ENCODE results near the gene TSPEAR. TPM values are rescaled to one million over a fixed set of nuclear protein-coding genes. Genes with fewer than 3 reads are reported as not detected.

Gene TSPEAR
- total RNA-seq, 1 experiment from 2014 or later, result 2.1 TPM

GRCh38 chr21:44737706-44738354, 26.5 kb upstream of the TSPEAR start:
- H3K27me3 Mint-ChIP-seq (ENCODE audit: low read depth), result peaks cover 22% of the 10 kb centered on the region
- POLR2A ChIA-PET, result no interaction called here
- no peak overlapping the region for H3K27ac Mint-ChIP-seq
- DNase-seq (ENCODE audit: low spot score) (no peak), ATAC-seq (no peak)
- H3K4me1 Mint-ChIP-seq, result peaks cover 25% of the 10 kb centered on the region
- H3K36me3 Mint-ChIP-seq, result peaks cover 53% of the 10 kb centered on the region
- TF ChIP-seq TEAD1 (CRISPR knock-in tag; IDR thresholded peaks at IDR 0.05) (no peak), AFF4 (CRISPR knock-in tag; IDR thresholded peaks at IDR 0.05; ENCODE audit: borderline replicate concordance) (no peak), RELA (CRISPR knock-in tag; IDR thresholded peaks at IDR 0.05; ENCODE audit: borderline replicate concordance) (no peak), AR (CRISPR knock-in tag; IDR thresholded peaks at IDR 0.05) (no peak), E2F4 (CRISPR knock-in tag; IDR thresholded peaks at IDR 0.05; ENCODE audit: borderline replicate concordance, low read depth) (no peak), CREB1 (CRISPR knock-in tag; IDR thresholded peaks at IDR 0.05) (no peak), ETV6 (CRISPR knock-in tag; IDR thresholded peaks at IDR 0.05) (no peak), FOXP4 (CRISPR knock-in tag; IDR thresholded peaks at IDR 0.05) (no peak), ELF4 (CRISPR knock-in tag; IDR thresholded peaks at IDR 0.05; ENCODE audit: low read depth) (no peak)
- TF ChIP-seq, protein P1, sequence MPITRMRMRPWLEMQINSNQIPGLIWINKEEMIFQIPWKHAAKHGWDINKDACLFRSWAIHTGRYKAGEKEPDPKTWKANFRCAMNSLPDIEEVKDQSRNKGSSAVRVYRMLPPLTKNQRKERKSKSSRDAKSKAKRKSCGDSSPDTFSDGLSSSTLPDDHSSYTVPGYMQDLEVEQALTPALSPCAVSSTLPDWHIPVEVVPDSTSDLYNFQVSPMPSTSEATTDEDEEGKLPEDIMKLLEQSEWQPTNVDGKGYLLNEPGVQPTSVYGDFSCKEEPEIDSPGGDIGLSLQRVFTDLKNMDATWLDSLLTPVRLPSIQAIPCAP (CRISPR knock-in tag; IDR thresholded peaks at IDR 0.05), result no peak
- TF ChIP-seq, protein P2, sequence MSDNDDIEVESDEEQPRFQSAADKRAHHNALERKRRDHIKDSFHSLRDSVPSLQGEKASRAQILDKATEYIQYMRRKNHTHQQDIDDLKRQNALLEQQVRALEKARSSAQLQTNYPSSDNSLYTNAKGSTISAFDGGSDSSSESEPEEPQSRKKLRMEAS (CRISPR knock-in tag; IDR thresholded peaks at IDR 0.05), result no peak
- TF ChIP-seq, protein P3, sequence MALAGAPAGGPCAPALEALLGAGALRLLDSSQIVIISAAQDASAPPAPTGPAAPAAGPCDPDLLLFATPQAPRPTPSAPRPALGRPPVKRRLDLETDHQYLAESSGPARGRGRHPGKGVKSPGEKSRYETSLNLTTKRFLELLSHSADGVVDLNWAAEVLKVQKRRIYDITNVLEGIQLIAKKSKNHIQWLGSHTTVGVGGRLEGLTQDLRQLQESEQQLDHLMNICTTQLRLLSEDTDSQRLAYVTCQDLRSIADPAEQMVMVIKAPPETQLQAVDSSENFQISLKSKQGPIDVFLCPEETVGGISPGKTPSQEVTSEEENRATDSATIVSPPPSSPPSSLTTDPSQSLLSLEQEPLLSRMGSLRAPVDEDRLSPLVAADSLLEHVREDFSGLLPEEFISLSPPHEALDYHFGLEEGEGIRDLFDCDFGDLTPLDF (CRISPR knock-in tag; IDR thresholded peaks at IDR 0.05), result no peak
- CTCF ChIA-PET, result no interaction called here
- H3K9me3 Mint-ChIP-seq, result peaks cover 56% of the 10 kb centered on the region
- no peak overlapping the region for H3K4me3 Mint-ChIP-seq
